Right atrium auricular region (tissue), 2 donors: ENCODE data around the gene MYLIP. TPM values are rescaled to one million over a fixed set of nuclear protein-coding genes. Genes with fewer than 3 reads are reported as not detected.

Experiments
- DNase-seq: peaks from one replicate; pipeline ENCODE4 v3.0.0-alpha.2; 2019; ENCODE audit warnings: low spot score
- H3K27ac ChIP-seq, 2 donors: fragments of 200-600 bp; sonication (generic); 1 replicate in 1 of 2; 2 replicates in 1 of 2; pipeline ENCODE4 v1.5.1; 2016 to 2019
- H3K27me3 ChIP-seq, 2 donors: fragments of 200-600 bp; sonication (generic); one replicate each; pipeline versions ENCODE4 v1.5.1 to v1.6.0; 2017 to 2019
- H3K36me3 ChIP-seq: fragments of 200-600 bp; sonication (generic); one replicate; pipeline ENCODE4 v1.5.1; 2016
- H3K4me1 ChIP-seq, 2 donors: fragments of 200-600 bp; sonication (generic); one replicate each; pipeline versions ENCODE4 v1.5.1 to v1.6.0; 2017 to 2019
- H3K4me3 ChIP-seq, 2 donors: fragments of 200-600 bp; sonication (generic); 1 replicate in 1 of 2; 2 replicates in 1 of 2; pipeline ENCODE4 v1.5.1; 2017 to 2019; ENCODE audit warnings: mild to moderate bottlenecking in 1 of 2, moderate library complexity in 1 of 2
- H3K9me3 ChIP-seq, 2 donors: fragments of 200-600 bp; sonication (generic); one replicate each; pipeline ENCODE4 v1.5.1; 2019
- total RNA-seq, 2 donors: library from RNA; depleted of rRNA; stranded (reverse); fragments of >200 nt; gene quantifications; one replicate each; pipeline ENCODE4 v1.1.0, GENCODE V29; 2016
- TF ChIP-seq, protein P1 (sequence below), 2 donors: fragments of 200-600 bp; sonication (generic); IDR thresholded peaks; one replicate each; pipeline ENCODE4 v1.5.1; 2019; ENCODE audit warnings: antibody characterized with exemption in 2 of 2

The MYLIP gene
- total RNA-seq, 2 donors from 2014 or later = 15.6 to 25.1 TPM

DNA sequence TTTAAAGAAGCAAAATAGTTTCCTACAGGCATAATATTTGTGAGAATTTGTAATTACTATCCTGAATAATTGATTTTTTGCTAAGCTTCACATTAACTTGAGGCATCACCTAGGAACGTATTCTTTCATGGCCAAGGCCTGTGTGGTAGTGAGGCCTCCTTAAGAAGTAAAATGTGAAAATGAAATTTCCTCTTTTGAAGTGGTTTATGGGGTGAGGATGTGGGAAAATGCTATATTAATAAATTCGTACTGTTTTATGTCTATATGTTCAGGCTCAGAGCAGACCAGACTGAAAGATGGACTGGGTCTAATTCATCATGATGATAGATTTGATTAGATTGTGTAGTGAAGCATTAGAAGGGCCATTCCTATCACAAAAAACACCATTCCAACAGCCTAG lies 33.1 kb downstream of the MYLIP start:
- H3K36me3 ChIP-seq = no peaks in the 10 kb centered on the region
- TF ChIP-seq, protein P1, sequence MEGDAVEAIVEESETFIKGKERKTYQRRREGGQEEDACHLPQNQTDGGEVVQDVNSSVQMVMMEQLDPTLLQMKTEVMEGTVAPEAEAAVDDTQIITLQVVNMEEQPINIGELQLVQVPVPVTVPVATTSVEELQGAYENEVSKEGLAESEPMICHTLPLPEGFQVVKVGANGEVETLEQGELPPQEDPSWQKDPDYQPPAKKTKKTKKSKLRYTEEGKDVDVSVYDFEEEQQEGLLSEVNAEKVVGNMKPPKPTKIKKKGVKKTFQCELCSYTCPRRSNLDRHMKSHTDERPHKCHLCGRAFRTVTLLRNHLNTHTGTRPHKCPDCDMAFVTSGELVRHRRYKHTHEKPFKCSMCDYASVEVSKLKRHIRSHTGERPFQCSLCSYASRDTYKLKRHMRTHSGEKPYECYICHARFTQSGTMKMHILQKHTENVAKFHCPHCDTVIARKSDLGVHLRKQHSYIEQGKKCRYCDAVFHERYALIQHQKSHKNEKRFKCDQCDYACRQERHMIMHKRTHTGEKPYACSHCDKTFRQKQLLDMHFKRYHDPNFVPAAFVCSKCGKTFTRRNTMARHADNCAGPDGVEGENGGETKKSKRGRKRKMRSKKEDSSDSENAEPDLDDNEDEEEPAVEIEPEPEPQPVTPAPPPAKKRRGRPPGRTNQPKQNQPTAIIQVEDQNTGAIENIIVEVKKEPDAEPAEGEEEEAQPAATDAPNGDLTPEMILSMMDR (IDR thresholded peaks at IDR 0.05) = no peak
- no peaks in the 10 kb centered on the region for H3K4me1 ChIP-seq
- no peak for DNase-seq
- no peaks in the 10 kb centered on the region for H3K27me3 ChIP-seq
- H3K27ac ChIP-seq = no peak overlapping the region
- no peaks in the 10 kb centered on the region for H3K9me3 ChIP-seq
- H3K4me3 ChIP-seq = no peak overlapping the region

GRCh38 chr6:16163066-16163465 lies 34.2 kb downstream of the MYLIP start:
- H3K4me1 ChIP-seq = no peaks in the 10 kb centered on the region
- TF ChIP-seq, protein P1 (IDR thresholded peaks at IDR 0.05) = no peak

DNA sequence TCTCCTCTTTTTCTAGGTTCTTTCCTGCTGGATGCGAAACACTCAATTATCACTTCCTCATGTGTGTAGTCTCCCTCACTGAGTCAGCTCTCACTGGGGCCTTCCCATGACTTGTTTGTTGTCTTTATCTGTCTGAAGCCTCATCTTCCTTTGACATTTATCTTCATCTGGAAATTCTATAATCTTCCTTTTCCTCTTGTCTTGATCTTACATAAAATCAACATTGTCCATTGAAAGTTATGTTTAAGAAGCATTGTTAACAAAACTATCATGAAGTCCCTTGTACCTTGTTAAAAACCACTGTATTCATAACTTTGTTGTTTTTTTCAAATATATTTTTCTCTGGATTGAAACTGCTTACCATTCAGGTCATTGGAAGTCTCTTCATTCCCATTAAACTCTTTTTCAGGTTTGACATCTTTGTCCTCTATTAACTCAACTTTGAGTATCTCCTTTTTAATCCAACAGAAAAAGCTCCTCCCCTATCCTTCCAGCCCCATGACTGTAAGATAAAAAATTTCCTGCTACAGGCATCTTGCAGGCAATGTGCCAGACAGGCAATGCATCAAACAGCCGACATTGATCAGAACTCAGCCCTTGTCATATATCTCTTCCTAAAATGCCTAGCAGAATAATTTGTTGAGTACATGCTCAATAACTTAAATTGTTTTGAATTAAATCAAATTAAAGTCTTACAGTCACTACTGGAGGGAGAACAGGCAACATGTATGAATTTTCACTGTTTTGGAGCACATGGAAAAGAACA lies 34.8 kb downstream of the MYLIP start:
- DNase-seq = no peak
- Histone ChIP-seq H3K4me3 (no peak overlapping the region), H3K27ac (no peak overlapping the region), H3K4me1 (peaks cover 0 to 2% of the 10 kb centered on the region in 2 donors), H3K27me3 (no peaks in the 10 kb centered on the region), H3K36me3 (no peaks in the 10 kb centered on the region), H3K9me3 (no peaks in the 10 kb centered on the region)
- TF ChIP-seq, protein P1 (IDR thresholded peaks at IDR 0.05) = no peak

More at GRCh38 chr6:16163066-16163465, 34.2 kb downstream of the MYLIP start:
- no peaks in the 10 kb centered on the region for H3K36me3 ChIP-seq
- no peak overlapping the region for H3K4me3 ChIP-seq
- H3K27ac ChIP-seq = no peak overlapping the region
- no peak for DNase-seq
- H3K27me3 ChIP-seq = no peaks in the 10 kb centered on the region
- H3K9me3 ChIP-seq = no peaks in the 10 kb centered on the region

GRCh38 chr6:16165641-16166040 lies 36.8 kb downstream of the MYLIP start:
- Histone ChIP-seq H3K36me3 (no peaks in the 10 kb centered on the region), H3K4me3 (no peak overlapping the region), H3K4me1 (peaks cover 0 to 4% of the 10 kb centered on the region in 2 donors), H3K27ac (no peak overlapping the region), H3K27me3 (no peaks in the 10 kb centered on the region), H3K9me3 (no peaks in the 10 kb centered on the region)
- no peak for DNase-seq
- TF ChIP-seq, protein P1 (IDR thresholded peaks at IDR 0.05) = no peak

DNA sequence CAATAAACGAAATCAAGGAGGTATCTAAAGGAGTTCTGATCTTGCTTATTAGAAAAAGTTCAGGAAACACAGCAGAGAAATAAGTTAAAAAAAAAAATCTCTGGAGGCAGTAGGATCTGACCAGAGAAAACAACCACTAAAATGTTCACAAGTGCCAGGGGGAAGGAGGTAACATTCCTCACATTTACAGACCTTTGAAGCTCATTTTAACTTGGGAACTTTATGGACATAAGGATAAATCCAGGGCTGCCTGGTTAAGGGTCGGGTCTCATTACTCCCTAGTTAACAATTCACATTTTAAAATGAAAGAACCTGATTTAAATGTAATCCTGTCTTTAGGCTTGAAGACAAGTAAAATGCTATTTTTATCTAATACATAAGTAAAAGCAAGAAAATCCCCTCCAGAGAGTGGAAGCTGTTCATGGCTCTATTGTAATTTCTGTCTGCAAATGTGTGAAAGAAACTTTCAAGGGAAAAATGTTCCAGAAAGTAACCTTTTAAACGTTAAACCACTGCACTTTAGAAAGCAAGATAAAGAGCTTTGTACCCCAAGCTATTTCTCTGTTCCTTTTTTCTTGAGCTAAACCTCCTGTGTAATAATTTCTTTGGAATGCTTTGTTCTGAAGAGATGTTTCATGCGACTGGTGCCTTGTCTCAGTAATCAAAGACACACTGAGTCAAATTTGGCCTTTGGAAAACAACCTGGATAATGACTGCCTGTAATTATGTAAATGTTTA lies 38.2 kb downstream of the MYLIP start:
- TF ChIP-seq, protein P1 (IDR thresholded peaks at IDR 0.05) = no peak
- Histone ChIP-seq H3K27ac (no peak overlapping the region), H3K4me1 (peaks cover 0 to 4% of the 10 kb centered on the region in 2 donors), H3K27me3 (no peaks in the 10 kb centered on the region), H3K9me3 (no peaks in the 10 kb centered on the region), H3K4me3 (no peak overlapping the region), H3K36me3 (no peaks in the 10 kb centered on the region)
- no peak for DNase-seq
